ENCODE data around the gene WDR81. TPM values are rescaled to one million over a fixed set of nuclear protein-coding genes. Genes with fewer than 3 reads are reported as not detected.
"Not testable (repeated sequence)": the region's sequence is repeated elsewhere in the genome, so short reads cannot be mapped to it uniquely, and the experiment has no call there.

Gene WDR81
- total RNA-seq, 1 experiment from 2014 or later = 20.5 TPM

GRCh38 chr17:1707107-1707506 lies 17.4 kb upstream of the WDR81 start:
- Histone ChIP-seq H3K9me3 (ENCODE audit: insufficient read depth, low read depth) (no peaks in the 10 kb centered on the region), H3K4me3 (no peak overlapping the region), H3K9me2 (ENCODE audit: insufficient read depth) (no peaks in the 10 kb centered on the region), H3K79me2 (ENCODE audit: low read depth) (no peaks in the 10 kb centered on the region), H3F3A (ENCODE audit: insufficient read depth, low read depth) (peaks cover 16% of the 10 kb centered on the region), H3K36me3 (ENCODE audit: low read depth) (0 out of 2 replicates have a peak, but pooled peaks cover 3% of the 10 kb centered on the region), H4K20me1 (ENCODE audit: insufficient read depth) (no peaks in the 10 kb centered on the region), H2AFZ (no peak overlapping the region), H3K27me3 (ENCODE audit: insufficient read depth, low read depth) (no peaks in the 10 kb centered on the region), H3K27ac (no peak overlapping the region), H3K4me2 (no peak overlapping the region), H3K4me1 (replicated peaks; ENCODE audit: insufficient read depth) (peaks cover 8% of the 10 kb centered on the region)
- no peak for TF ChIP-seq EZH2 (IDR thresholded peaks at IDR 0.05; ENCODE audit: low read depth)
- TF ChIP-seq, protein P1, sequence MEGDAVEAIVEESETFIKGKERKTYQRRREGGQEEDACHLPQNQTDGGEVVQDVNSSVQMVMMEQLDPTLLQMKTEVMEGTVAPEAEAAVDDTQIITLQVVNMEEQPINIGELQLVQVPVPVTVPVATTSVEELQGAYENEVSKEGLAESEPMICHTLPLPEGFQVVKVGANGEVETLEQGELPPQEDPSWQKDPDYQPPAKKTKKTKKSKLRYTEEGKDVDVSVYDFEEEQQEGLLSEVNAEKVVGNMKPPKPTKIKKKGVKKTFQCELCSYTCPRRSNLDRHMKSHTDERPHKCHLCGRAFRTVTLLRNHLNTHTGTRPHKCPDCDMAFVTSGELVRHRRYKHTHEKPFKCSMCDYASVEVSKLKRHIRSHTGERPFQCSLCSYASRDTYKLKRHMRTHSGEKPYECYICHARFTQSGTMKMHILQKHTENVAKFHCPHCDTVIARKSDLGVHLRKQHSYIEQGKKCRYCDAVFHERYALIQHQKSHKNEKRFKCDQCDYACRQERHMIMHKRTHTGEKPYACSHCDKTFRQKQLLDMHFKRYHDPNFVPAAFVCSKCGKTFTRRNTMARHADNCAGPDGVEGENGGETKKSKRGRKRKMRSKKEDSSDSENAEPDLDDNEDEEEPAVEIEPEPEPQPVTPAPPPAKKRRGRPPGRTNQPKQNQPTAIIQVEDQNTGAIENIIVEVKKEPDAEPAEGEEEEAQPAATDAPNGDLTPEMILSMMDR (conservative IDR thresholded peaks at IDR 0.05) = no peak
- BruUV-seq (replicated peaks) = no TSS peak
- ChIA-PET POLR2A (ENCODE audit: unreplicated experiment) (no interaction called here), CTCF (no interaction called here)
- DNase-seq = no peak
- intact Hi-C loops (cut with micrococcal nuclease; ENCODE audit: unreplicated experiment) = no loop called here

DNA sequence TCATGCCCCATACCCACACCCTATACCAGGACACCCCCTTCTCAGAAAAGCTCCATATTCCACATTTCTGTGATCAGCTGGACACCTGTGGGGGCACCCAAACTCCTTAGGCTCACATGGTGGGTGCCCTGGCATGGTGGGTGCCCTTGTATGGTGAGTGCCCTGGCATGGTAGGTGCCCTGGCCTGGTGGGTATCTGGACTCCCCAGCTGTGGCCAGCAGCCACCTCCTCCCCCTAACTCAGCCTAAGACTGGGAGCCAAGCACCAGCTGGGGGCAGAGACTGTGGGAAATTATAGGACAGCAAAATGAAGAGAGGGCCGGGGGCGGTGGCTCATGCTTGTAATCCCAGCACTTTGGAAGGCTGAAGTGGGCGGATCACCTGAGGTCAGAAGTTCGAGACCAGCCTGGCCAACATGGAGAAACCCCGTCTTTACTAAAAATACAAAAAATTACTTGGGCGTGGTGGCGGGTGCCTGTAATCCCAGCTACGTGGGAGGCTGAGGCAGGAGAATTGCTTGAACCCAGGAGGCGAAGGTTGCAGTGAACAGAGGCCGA lies 15.6 kb upstream of the WDR81 start:
- H3K9me2 ChIP-seq (ENCODE audit: insufficient read depth); H2AFZ ChIP-seq; H3K9me3 ChIP-seq (ENCODE audit: insufficient read depth, low read depth); intact Hi-C loops (cut with micrococcal nuclease; ENCODE audit: unreplicated experiment); H3K4me2 ChIP-seq; BruUV-seq (replicated peaks); H3K27ac ChIP-seq; H4K20me1 ChIP-seq (ENCODE audit: insufficient read depth); DNase-seq; H3K4me3 ChIP-seq; H3K27me3 ChIP-seq (ENCODE audit: insufficient read depth, low read depth): not testable (repeated sequence)
- ChIA-PET CTCF (interaction anchor here (1.0 kb wide), 1 partner anchor 25 kb away, joined by 3 read pairs; no protein-coding TSS in a partner anchor), POLR2A (ENCODE audit: unreplicated experiment) (interaction anchor here (0.5 kb wide), 1 partner anchor 22 kb away, joined by 3 read pairs; no protein-coding TSS in a partner anchor)
- Histone ChIP-seq H3K79me2 (ENCODE audit: low read depth) (peaks cover 16% of the 10 kb centered on the region), H3K4me1 (replicated peaks; ENCODE audit: insufficient read depth) (peaks cover 12% of the 10 kb centered on the region), H3F3A (ENCODE audit: insufficient read depth, low read depth) (peaks cover 21% of the 10 kb centered on the region), H3K36me3 (ENCODE audit: low read depth) (0 out of 2 replicates have a peak, but pooled peaks cover 14% of the 10 kb centered on the region)

DNA sequence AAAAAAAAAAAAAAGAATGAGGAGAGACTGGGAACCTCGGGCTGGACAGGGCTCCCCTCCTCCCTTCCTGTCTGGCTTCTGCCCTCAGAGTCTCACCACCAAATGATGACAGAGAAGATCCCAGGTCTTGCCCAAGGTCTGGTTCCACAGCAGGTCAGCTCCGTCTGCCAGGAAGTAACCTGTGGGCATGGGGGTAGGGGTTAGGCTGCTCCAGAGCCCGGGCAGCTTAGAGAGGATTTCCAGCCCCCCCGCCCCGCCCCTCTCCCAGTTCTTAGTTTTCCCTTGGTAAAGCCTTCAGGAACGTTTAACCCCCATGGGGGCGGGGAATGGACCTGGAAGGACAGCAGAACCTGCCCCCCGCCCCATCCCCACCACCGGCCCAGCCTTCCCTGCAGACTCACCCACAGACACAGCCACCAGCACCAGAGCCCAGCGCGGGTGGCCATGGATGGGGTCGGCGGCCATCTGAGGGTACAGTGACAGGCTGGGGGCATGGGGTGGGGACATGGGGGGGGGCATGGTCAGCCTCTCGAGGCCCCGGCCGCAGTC lies 15.0 kb upstream of the WDR81 start:
- H3K4me2 ChIP-seq = peak overlapping the region; percentile 83
- no peaks in the 10 kb centered on the region for H3K27me3 ChIP-seq (ENCODE audit: insufficient read depth, low read depth)
- H3F3A ChIP-seq (ENCODE audit: insufficient read depth, low read depth) = peaks cover 26% of the 10 kb centered on the region
- no peaks in the 10 kb centered on the region for H3K9me3 ChIP-seq (ENCODE audit: insufficient read depth, low read depth)
- DNase-seq = no peak
- TF ChIP-seq, protein P1 (conservative IDR thresholded peaks at IDR 0.05) = no peak
- no peak for TF ChIP-seq EZH2 (IDR thresholded peaks at IDR 0.05; ENCODE audit: low read depth)
- no peaks in the 10 kb centered on the region for H3K9me2 ChIP-seq (ENCODE audit: insufficient read depth)
- H3K27ac ChIP-seq = no peak overlapping the region
- H4K20me1 ChIP-seq (ENCODE audit: insufficient read depth) = peaks cover 4% of the 10 kb centered on the region; the same call in 1 of the 2 replicates
- ChIA-PET POLR2A (ENCODE audit: unreplicated experiment) (interaction anchor here (0.5 to 0.6 kb wide), 2 partner anchors 23 to 41 kb away, joined by 3 read pairs; no protein-coding TSS in a partner anchor), CTCF (interaction anchor here (1.0 kb wide), 1 partner anchor 25 kb away, joined by 3 read pairs; no protein-coding TSS in a partner anchor)
- BruUV-seq (replicated peaks) = no TSS peak
- H3K4me3 ChIP-seq = peak overlapping the region; percentile 70
- intact Hi-C loops (cut with micrococcal nuclease; ENCODE audit: unreplicated experiment) = no loop called here
- H3K36me3 ChIP-seq (ENCODE audit: low read depth) = 0 out of 2 replicates have a peak, but pooled peaks cover 14% of the 10 kb centered on the region
- H3K4me1 ChIP-seq (replicated peaks; ENCODE audit: insufficient read depth) = peaks cover 18% of the 10 kb centered on the region
- no peak overlapping the region for H2AFZ ChIP-seq
- H3K79me2 ChIP-seq (ENCODE audit: low read depth) = peaks cover 20% of the 10 kb centered on the region
